GM21360 (cell line): ENCODE results near the gene DHX40.
"Not testable (repeated sequence)": the region's sequence is repeated elsewhere in the genome, so short reads cannot be mapped to it uniquely, and the experiment has no call there.

Source experiments
- ATAC-seq: cut with Tn5 transposase; IDR thresholded peaks from one replicate; pipeline ENCODE4 v1.9.1; 2021; ENCODE audit warnings: mild to moderate bottlenecking, moderate library complexity; ENCODE audit not compliant: unreplicated experiment

DHX40 gene

DNA sequence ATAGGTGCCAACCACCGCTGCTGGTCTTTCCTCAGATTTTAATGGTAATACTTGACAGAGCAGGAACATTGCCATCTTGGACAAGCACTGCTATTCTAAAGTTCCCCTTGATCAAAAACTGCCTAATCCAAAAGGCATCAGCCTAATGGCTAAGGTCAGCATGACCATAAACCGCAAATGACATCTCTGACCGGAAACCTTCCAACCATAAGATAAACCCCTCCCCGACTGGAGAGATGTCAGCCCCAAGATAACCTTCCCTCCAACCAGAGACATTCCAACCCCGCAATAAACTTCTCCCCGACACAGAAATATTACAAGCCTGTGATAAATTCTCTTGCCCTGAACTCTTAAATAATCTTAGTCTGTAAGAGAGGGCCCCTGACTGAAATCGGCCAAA, 7.4 kb upstream of the DHX40 start:
- ATAC-seq: no peak

DNA sequence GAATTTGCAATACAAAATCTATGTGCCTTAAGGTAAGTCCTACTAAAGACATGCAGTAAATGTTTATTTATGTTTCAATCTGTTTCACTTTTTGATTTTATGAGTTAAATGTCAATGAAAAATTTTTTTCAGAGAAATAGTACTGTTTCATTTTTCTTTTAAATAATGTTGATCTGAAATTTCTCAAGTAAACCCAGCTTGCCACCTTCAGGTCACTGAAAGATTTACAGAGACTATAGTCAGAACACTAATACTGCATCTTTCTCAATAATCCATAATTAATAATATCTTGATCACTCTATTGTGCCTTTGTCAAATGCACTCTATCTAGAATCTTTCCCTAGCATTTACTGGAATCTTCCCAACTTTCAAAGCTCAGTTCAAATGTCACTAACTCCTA, 6.5 kb upstream of the DHX40 start:
- ATAC-seq: no peak

DNA sequence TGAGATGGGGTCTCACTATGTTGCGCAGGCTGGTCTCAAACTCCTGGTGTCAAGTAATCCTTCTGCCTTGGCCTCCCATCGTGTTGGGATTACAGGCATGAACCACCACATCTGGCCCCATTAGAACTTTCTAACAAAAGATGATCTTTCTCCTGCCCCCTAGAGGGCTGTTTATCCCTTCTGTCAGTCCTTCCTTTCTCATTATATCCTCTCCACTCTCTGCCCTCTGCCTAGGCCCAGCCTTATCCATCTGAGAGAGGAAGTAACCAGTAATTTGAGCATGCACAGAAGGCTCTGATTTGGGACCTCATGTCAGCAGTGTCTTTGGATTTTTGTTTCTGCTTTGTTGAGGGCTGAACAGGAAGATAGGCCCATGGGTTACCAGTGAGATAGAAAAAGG, 4.4 kb upstream of the DHX40 start:
- no peak for ATAC-seq

DNA sequence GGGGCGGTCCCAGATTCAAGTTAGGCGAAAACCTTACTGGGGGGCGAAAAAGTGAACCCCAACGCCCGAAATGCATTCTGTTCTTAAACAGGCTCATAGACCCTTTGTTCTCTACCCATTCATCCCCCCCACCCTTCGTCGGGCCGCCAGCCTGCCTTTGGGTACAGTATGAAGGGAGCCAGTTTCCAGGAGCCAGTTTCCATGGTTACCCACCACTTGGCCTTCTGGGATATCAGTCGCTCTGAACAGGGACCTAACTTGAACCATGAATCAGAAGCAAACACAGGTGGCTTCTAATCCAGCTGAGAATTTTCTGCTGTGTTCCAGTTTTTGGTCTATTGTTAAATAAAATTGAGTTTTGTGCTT, 532 bp downstream of the DHX40 start:
- ATAC-seq: peak; percentile 48

DNA sequence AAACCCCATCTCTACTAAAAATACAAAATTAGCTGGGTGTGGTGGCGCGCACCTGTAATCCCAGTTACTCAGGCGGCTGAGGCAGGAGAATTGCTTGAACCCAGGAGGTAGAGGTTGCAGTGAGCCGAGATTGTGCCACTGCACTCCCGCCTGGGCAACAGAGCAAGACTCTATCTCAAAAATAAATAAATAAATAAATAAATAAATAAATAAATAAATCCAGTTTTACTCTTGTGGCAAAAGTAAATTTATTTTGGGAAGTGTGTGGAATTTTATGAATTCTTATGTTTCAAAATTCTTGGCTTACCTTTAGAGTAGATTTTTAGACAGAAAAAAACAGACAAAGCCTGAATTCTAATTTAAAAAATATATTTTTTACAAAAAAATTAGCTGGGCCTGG, 3.7 kb downstream of the DHX40 start:
- ATAC-seq: not testable (repeated sequence)

DNA sequence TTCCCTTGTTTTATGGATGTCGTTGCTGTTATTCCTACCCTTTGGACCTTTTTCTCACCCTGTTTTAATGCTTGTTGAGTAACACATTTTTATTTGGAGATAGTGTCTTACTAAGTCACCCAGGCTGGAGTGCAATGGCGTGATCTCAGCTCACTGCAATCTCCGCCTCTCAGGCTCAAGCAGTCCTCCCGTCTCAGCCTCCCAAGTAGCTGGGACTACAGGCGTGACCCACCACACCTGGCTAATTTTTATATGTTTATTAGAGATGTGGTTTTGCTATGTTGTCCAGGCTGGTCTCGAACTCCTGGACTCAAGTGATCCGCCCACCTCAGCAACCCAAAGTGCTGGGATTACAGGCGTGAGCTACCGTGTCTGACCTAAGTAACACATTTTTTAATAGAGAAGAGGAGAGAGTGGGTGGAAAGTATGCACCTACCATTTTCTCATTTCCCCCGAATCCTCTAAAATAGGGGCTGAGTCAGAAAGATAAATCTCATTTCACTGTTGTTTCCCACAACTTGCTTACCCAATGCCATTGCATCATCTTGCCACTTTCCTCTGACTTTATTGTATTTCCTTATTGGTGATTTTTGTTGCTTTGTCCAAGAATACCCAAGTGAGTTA, 7.0 kb downstream of the DHX40 start:
- no peak for ATAC-seq

DNA sequence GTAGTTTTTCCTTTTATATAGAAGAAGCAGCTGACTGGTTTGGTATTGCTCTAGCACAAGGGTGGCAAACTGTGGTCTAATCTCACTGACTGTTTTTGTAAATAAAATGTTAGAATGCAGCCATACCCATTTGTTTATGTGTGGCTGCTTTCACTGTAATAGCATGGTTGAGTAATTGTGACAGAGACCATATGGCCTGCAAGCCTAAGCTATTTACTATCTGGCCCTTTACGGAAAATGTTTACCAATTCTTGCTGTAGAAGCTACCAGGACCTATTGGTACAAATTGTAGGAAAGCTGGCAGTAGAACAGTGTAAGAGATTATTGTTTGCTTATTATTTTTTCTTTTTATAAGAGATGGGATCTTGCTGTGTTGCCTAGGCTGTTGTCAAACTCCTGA, 18.8 kb downstream of the DHX40 start:
- ATAC-seq: not testable (repeated sequence)

DNA sequence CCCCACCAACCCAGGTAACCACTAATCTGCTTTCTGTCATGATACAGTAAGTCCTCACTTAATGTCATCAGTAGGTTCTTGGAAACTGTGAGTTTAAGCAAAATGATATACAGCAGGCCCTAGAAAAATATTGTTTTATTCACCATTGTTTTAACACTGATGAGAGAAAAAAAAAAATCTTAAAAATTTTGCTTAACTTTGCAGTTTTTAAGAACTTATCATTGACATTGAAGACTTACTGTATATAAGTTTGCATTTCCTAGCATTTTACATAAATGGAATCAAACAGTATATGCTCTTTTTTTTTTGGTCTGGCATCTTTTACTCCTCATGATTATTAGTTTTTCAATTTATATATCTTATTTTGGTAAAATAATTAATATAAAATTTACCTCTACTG, 34.8 kb downstream of the DHX40 start:
- no peak for ATAC-seq

DNA sequence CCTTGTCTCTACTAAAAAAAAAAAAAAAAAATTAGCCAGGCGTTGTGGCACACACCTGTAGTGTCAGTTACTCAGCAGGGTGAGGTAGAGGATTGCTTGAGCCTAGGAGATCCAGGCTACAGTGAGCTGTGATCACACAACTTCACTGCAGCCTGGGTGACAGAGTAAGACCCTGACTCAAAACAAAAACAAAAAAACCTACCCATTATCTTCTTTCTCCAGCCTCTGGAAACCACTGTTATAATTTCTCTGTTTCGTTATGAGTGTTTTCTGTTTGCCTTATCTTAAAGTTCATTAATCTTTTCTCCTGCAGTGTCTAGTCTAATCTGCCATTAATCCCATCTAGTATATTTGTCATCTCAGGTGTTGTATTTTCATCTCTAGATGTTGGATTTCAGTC, 35.7 kb downstream of the DHX40 start:
- peak; percentile 51 for ATAC-seq

DNA sequence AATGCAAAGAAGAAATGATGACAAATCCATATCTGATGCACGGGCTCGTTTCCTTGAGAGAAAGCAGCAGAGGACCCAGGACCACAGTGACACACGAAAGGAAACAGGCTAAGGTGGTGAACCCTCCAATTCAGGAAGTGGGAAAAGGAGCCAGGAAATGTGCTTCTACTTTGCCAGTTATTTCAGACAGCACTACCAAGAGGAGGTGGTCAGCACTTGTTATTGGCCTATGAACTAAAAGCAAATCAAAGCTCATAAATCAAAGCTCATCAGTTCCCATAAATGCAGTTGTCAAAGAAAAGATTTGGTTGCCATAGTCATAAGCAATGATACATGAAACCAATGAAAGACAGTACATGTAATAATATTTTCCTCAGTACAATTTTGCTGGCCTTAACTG, 41.7 kb downstream of the DHX40 start:
- no peak for ATAC-seq

DNA sequence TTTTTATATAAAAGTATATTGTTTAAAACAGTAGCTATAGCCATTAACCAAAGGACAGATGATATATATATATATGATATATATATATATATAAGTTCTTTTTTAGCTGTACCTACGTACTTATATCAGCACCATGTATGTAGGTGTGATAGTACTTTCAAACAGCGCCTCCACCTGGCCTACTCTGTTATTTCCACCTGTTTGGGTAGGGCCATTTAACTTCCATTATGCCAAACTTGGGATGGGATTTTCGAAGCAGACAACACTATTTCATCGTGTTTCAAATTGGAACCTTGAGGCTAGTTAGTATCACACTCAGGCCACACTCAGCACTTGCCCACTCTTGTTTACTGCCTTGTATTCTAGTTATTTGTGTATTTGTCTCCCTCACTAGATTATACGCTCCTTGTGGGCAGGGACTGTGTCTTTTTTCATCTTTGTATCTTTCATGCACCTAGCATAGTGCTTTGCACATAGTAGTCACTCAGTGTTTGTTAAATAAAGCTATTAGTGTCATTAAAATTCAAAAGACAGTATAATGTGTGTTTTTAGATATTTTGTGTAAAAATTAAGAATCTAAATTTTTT, 42.5 kb downstream of the DHX40 start:
- ATAC-seq: no peak

DNA sequence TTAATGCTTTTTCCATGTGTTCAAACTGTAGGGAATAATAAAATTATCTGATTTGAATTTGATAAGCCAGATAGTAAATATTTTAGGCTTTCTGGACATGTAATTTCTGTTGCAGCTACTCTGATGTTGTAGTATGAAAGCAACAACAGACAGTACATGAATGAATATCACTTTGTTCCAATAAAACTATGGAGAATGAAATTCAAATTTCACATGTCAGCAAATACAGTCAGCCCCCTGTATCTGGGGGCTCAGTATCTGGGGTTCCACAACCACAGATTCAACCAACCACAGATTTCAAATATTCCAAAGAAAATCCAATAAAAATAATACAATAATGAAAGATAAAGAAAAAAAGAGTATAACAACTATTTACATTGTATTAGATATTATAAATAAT, 46.1 kb downstream of the DHX40 start:
- ATAC-seq: no peak

DNA sequence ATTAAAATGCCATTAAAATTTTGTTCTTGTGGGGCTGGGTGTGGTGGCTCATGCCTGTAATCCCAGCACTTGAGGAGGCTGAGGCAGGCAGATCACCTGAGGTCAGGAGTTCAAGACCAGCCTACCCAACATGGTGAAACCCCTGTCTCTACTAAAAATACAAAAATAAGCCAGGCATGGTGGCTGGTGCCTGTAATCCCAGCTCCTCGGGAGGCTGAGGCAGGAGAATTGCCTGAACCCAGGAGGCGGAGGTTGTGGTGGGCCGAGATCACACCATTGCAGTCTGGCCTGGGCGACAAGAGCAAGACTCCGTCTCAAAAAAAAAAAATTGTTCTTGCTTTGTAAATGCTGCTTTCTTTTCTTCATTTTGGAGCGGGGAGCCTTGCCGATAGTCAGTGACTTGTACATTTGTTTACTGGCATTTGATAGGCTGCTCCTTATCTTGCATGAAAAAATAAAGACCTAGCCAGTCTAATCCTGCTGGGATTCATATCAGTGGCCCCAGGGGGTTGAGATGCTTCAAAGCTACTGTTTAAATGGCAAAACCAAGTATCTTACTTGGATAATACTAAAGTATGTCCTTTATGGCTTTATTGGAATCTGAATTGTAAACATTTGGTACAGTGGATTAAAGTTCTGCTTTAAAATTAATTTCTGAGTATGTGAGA, 51.0 kb downstream of the DHX40 start:
- ATAC-seq: no peak

DNA sequence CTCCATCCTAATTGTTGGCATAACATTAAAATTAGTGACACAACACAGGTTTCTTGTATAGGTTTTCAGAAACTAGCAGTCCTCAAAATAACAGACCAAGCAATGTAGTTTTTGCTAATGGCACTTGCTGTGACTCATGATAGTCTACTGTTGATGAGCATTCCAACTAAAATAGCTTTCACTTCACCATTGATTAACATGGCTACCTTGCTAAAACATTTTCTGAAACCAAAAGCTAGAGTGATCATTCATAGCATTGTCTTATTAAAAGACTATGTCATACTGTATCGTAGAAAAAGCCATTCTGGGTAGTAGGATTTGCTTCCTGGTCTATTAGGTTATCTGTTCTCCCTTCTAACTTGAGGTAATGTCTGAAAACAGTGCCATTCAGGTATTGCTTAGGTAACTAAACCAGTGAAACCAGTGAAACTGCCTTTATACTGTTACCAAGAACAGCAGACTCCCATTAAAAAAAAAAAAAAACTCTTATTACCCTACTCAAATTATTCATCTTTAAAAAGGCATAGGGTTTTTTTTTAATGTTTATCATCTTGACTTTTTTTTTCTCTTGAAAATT, 51.8 kb downstream of the DHX40 start:
- no peak for ATAC-seq

DNA sequence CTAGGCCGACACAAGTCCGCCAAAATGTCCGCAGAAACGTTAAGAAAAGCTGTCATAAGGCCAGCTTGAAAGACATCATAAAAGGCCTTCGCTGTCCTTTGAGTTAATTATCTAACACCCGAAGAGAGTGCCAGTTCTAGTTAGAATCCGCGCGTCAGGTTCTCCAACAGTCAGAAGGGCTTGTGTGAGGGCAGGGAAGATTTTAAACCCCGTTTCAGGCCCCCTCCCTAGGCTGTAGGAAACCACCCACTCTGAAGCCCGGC, 53.6 kb downstream of the DHX40 start:
- ATAC-seq: no peak

DNA sequence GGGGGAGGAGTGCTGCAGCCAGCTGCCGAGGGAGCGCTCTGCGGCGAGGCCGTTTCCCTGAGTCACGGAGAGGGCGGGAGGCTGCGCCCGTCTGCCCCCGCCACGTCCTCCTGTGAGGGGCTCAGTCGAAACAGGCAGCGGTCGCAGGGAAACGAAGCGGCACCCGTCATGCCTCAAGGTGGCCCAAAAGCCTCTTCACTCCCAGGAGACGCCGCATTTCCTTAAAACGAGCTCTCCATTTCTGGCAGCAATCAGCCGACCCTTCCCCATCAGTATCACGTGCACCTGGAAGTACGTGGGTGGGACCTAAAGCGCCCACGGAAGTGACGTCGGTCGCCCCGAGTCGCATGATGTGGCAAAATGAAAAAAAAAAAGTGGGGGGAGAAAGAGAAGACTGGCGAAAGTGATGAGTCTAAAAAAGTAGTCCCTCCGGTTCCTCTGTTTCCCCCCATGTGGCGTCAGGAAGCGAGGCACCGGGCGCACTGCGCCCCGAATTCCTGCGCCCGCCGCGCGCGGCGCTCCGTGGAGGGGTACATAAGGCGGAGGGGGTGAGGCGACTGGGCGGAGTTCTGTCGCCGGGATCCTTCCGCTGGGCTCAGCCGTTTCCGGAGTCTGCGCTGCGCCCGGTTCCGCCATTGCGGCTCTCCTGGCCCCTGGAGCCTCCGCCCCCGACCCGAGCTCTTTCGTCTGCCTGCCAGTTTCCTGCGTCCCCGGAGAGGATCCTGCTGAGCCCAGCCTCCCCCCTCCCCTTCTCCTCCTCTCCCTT, 54.1 kb downstream of the DHX40 start, which contains the start of gene CLTC:
Gene CLTC (plus strand): TSS at position 598 of the 766 bp plus-strand sequence. CDS start 237 bp downstream, outside the sequence.
- ATAC-seq: peak; percentile 64

DNA sequence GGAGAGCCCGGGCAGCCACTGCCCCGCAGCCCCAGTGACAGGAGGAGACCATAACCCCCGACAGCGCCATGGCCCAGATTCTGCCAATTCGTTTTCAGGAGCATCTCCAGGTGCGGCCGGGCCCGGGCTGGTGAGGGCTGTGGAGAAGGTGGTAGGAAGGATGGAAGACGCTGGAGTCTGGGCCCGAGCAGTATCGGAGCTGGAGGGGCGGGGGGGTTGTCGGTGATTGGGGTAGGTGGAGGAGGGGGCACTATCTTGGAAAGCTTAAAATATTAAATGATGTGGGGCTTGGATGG, 54.6 kb downstream of the DHX40 start:
- peak; percentile 0 for ATAC-seq

DNA sequence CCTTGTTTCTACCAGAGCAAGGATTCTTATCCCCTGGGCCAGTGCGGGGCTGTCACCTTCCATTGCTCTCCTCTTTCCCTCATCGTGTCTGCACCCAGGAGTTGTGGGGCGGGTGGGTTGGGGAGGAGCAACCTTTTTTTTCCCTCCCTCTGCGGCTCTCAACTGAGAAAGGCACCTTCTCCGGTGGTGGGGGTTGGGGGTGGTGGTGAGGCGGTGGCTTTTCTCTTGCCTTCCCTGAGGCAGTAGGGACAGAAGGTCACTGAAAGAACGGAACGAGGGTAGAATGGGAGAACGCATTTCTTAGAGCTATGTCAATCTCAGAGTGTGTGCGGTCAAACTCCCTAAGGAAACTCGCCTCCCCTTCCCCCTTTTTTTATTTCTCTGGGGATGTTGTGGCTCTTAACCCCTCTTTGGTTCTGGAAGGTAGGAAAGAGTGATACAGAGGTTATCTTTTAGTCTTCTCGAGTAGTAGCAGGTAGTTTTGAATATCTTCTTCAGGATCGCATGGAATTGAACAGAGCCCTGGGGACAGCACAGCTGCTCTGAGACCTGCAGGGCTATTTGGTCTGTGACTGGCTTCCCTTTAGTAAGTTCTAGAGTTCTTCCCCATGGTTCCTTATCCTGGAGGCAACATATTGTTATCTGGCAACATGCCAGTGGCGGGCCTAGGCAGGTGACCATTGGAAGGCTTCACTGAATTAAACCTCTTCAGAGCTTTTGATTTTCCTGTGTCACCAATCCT, 55.3 kb downstream of the DHX40 start:
- no peak for ATAC-seq

DNA sequence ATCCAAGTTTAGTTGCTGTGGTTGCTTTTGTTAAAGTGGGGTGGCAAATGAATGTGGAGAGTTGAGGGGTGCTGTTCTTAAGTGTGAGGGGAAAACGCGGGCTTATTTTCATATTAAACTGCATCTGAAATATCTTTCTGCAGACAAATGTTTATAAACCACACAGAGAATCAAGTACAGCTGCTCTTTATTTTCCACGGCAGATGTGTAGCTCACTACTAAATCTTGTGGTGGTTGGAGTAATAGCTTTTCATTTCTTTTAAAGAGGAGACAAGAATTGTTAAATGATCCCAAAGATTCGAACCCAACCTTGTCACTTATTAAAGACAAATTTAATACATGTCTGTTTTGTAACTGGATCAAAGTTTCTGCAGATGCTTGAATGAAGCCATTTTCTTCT, 56.4 kb downstream of the DHX40 start:
- ATAC-seq: no peak

DNA sequence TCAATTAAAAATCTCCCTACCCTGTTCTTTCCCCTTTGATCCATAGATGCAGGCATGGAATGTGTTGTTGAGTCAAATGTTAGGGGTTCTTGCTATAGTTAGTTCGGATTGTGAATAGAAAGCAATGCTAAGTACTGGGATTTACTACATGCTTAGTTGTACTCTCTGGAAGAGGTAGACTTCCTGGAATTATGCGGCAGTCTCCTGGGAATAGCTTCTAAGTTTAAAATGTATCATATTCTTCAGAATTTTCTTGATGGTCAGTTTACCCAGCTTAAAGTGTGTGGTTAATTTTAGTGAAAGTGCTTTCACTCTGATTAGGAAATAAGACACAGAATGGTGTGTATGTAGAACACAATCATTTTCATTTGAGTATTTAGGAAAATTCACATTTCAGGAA, 57.7 kb downstream of the DHX40 start:
- no peak for ATAC-seq

DNA sequence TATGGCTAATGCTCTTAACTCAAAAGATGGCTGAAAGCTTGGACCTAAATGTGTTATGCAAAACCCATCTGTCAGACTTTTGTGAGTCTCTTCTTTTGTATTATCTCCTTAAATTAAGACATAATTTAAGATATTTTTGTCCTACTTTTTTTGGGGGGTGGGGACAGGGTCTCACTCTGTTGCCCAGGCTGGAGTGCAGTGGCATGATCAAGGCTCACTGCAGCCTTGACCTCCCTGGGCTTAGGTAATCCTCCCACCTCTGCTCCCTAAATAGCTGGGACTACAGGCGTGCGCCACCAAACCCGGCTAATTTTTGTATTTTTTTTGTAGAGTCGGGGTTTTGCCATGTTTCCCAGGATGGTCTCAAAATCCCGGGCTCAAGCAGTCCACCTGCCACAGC, 61.3 kb downstream of the DHX40 start:
- ATAC-seq: no peak
